ENCODE data around the gene RAB4B. TPM values are rescaled to one million over a fixed set of nuclear protein-coding genes. Genes with fewer than 3 reads are reported as not detected.

RAB4B gene
- total RNA-seq, 1 donor from 2014 or later = 9.9 TPM

Other genes with a start within 250 kb of the RAB4B start
- 32.8 and 53.5 TPM in 2 replicates for gene SHKBP1, start 201.4 kb upstream of the RAB4B start, total RNA-seq
- gene LTBP4, start 176.9 kb upstream of the RAB4B start, total RNA-seq = 14.9 and 15.5 TPM in 2 replicates
- 9.9 and 31.0 TPM in 2 replicates for gene NUMBL, start 87.6 kb upstream of the RAB4B start, total RNA-seq
- gene COQ8B, start 61.4 kb upstream of the RAB4B start, total RNA-seq = 18.6 and 44.0 TPM in 2 replicates
- 17.6 and 25.0 TPM in 2 replicates for gene ITPKC, start 61.1 kb upstream of the RAB4B start, total RNA-seq
- 0.35 and 4.5 TPM in 2 replicates for gene ACTMAP, start 27.8 kb upstream of the RAB4B start, total RNA-seq
- gene SNRPA, start 27.0 kb upstream of the RAB4B start, total RNA-seq = 17.4 and 20.5 TPM in 2 replicates
- gene MIA, start 2.7 kb upstream of the RAB4B start, total RNA-seq = not detected in 2 replicates
- 76.1 and 89.3 TPM in 2 replicates for gene EGLN2, start 20.9 kb downstream of the RAB4B start, total RNA-seq
- gene CYP2A6, start 72.2 kb downstream of the RAB4B start, total RNA-seq = not detected in 2 replicates
- gene CYP2A7, start 104.0 kb downstream of the RAB4B start, total RNA-seq = not detected in 2 replicates
- 0.05 TPM in 1 of 2 replicates, not detected in the other for gene CYP2B6, start 213.0 kb downstream of the RAB4B start, total RNA-seq

Data from renal cortical epithelial cell (primary cell).